RKO (cell line): ENCODE measurements around the gene SNX8.
"Not testable (repeated sequence)": the region's sequence is repeated elsewhere in the genome, so short reads cannot be mapped to it uniquely, and the experiment has no call there.

Experiments used
- DNase-seq: peaks from one replicate; pipeline ENCODE4 v3.0.0-alpha.2; 2016; ENCODE audit warnings: low spot score

Gene SNX8, protein sequence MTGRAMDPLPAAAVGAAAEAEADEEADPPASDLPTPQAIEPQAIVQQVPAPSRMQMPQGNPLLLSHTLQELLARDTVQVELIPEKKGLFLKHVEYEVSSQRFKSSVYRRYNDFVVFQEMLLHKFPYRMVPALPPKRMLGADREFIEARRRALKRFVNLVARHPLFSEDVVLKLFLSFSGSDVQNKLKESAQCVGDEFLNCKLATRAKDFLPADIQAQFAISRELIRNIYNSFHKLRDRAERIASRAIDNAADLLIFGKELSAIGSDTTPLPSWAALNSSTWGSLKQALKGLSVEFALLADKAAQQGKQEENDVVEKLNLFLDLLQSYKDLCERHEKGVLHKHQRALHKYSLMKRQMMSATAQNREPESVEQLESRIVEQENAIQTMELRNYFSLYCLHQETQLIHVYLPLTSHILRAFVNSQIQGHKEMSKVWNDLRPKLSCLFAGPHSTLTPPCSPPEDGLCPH

DNA sequence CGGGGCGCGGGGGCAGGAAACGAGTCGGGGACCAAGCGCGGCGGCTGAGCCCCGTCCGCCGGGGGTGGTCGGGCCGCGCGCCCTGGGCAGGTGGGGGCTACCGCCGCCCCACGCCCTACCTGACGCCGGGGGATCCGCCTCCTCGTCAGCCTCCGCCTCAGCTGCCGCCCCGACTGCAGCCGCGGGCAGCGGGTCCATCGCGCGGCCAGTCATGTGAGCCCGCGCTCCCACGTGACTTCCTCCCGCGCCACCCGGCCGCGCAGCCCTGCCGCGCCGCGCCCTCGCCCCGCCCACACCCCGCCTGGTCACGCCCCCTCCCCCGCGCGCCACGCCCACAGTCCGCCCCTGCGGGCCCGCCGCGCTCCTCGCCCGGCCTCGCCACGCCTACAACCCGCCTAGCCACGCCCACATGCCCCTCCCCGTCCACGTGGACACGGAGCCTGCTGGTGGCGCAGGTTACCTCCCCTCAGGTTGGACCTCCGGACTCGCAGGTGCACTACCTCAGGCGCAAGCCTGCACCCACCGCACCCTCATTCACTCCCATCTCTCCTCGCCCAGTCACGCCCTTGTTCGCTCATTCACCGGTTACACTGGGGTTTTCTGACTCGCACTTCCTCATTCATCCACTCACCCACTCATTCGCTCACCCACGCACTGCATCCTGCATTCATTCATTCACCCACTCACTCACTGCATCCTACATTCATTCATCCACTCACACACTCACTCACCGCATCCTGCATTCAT lies at the start of gene SNX8:
Gene SNX8 (minus strand): TSS at position 233 of the 747 bp plus-strand sequence. CDS start 20 bp downstream, at position 213.
- DNase-seq, result peak; percentile 84

- DNase-seq, result no peak
Measured at GRCh38 chr7:2362385-2363088, 48.3 kb upstream of the SNX8 start.

DNA sequence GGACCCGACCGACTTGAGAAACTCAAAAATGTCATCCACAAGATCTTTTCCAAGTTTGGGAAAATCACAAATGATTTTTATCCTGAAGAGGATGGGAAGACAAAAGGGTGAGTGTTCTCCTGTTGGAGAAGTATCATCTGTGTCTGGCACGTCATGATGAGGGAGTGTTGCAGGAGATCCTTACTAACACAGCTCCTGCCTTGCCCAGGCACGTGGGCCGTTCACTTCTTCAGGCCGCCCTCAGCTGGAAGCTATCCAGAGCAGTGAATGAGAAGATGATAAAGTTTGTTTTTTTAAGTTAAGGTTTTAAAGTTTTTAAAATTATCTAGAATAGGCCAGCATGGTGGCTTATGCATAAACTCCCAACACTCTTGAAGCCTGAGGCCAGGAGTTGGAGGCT lies 46.6 kb upstream of the SNX8 start:
- DNase-seq, result no peak

DNA sequence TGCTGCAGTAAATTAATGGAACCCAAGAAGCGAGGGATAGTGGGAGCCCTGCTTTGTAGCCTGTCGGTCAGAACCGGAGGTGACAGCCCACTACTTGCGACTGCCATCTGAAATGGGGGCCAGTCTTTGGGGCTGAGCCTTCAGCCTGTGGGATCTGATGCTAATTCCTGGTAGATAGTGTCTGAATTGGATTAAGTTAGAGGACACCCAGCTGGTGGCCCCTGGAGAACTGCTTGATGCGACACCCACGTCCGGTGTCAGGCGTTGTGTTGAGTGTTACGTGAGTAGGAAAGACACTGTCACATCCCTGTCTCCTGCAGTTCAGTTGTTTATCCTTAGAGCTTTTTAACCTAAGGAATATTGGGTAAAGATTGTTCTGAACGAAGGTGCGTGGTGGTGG lies 45.4 kb upstream of the SNX8 start:
- DNase-seq, result no peak

GRCh38 chr7:2358968-2359527 lies 44.8 kb upstream of the SNX8 start:
- DNase-seq, result no peak

- no peak for DNase-seq
Measured at GRCh38 chr7:2357571-2357970, 43.3 kb upstream of the SNX8 start.

- no peak for DNase-seq
Measured at GRCh38 chr7:2357165-2357564, 42.9 kb upstream of the SNX8 start.

DNA sequence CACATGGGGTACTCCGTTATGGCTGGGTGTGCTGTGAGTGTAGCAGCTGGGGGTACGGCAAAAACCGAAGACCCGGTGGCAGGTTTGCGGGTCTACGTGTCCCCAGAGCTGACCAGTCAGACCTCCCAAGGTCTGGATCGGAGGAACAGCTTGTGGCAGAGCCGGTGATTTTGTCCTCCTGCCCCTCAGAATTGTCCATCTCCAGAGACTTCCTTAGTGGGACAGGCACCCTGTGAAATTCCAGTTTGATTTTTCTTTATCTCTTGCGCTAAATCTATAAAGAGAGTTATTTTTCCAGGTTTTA lies 41.4 kb upstream of the SNX8 start:
- DNase-seq, result peak; percentile 35

DNA sequence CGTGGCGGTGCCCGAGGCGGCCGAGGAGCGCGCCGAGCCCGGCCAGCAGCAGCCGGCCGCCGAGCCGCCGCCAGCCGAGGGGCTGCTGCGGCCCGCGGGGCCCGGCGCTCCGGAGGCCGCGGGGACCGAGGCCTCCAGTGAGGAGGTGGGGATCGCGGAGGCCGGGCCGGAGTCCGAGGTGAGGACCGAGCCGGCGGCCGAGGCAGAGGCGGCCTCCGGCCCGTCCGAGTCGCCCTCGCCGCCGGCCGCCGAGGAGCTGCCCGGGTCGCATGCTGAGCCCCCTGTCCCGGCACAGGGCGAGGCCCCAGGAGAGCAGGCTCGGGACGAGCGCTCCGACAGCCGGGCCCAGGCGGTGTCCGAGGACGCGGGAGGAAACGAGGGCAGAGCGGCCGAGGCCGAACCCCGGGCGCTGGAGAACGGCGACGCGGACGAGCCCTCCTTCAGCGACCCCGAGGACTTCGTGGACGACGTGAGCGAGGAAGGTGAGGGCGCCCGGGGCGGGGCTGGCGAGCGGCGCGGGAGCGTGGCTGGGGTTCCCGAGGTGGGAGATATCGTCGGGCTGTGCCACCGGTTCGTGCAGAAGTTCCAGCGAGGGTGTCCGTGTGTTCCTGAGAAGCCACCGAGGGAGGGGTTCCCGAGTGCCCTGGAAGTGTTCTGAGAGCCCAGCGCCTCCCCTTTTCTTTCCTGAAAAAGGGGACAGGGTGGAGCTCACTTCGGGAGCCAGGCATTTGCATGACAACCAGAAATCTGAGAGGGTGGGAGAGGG lies 40.9 kb upstream of the SNX8 start:
- no peak for DNase-seq

GRCh38 chr7:2354186-2354938 lies 40.1 kb upstream of the SNX8 start, which contains the start of gene EIF3B:
Gene EIF3B, plus strand, starts transcription at chr7:2354827. Its CDS starts 95 bp downstream, at chr7:2354922.
- peak; percentile 88 for DNase-seq

DNA sequence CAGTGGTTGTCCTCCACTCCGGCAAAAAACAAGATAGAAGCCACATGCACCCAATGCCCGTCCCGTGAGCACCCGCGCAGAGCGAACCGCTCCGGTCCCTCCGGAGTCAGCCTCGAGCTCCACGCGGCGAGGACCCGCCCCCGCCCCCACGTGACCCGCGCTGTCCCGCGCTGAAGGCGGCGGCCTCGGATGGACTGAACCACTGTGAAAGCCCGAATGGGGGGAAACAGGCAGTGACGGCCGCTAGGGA lies 39.6 kb upstream of the SNX8 start:
- DNase-seq, result peak; percentile 88

DNA sequence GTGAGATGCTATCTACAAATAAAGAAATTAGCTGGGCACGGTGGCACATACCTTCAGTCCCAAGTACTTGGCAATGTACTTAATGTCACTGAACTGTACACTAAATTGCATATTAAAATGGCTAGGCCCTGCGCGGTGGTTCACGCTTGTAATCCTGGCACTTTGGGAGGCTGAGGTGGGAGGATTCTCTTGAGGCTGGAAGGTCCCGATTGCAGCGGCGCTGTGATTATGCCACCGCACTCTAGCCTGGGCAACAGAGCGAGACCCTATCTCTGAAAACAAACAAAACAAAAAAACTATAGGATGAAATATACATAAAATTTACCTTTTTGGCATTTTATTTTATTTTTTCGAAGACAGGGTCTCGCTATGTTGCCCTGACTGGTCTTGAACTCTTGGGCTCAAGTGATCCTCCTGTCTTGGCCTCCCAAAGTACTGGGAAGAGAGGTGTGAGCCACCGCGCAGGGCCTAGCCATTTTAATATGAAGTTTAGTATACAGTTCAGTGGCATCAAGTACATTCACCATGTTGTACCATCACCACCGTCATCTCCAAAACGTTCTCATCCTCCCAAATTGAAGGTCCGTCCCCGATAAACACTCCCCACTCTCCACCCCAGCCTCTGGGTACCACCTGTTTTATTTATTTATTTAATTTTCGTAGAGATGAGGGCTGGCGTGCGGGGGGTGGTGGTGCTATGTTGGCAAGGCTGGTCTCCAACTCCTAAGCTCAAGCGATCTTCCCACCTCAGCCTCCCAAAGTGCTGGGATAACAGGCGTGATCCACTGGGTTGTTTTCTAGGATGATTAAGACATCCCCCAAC lies 39.1 kb upstream of the SNX8 start:
- no peak for DNase-seq

DNA sequence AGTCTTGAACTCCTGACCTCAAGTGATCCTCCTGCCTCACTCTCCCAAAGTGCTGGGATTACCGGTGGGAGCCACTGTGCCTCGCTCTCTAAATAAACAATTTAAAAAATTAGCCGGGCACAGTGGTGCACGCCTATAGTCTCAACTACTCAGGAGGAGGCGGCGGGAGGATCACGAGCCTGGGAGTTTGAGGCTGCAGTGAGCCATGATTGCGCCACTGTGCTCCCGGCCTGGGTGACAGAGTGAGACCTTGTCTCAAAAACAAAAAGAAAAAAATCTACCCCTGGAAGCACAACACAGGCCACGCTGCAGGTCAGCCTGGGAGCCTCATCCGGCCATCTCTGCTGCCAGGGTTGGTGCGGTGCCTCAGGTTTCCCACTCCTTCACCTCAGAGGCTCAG lies 36.6 kb upstream of the SNX8 start:
- DNase-seq, result no peak

DNA sequence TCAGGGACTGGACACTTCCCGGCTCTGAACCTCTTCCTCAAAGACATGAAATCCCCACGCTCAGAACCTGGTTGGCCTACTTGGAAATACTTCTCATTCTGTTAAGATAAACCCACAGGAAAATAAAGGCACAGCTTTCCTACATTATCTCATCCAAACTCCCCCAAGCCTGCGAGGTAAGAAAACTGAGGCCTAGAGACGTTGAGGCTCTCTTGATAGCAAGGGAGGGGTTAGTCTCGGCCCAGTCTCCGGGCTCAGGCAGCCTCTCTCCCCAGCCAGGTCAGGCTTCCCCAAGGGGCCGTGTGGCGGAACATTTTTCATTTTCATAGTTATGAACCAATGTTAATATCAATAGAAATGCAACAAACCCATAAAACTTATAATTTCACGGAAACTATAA lies 35.8 kb upstream of the SNX8 start:
- DNase-seq, result no peak

- not testable (repeated sequence) for DNase-seq
Measured at GRCh38 chr7:2347351-2348063, 33.3 kb upstream of the SNX8 start.

GRCh38 chr7:2336626-2337299 lies 22.5 kb upstream of the SNX8 start:
- DNase-seq, result no peak

GRCh38 chr7:2332606-2333231 lies 18.5 kb upstream of the SNX8 start:
- DNase-seq, result not testable (repeated sequence)

- DNase-seq, result no peak
Measured at GRCh38 chr7:2331707-2332106, 17.5 kb upstream of the SNX8 start.

DNA sequence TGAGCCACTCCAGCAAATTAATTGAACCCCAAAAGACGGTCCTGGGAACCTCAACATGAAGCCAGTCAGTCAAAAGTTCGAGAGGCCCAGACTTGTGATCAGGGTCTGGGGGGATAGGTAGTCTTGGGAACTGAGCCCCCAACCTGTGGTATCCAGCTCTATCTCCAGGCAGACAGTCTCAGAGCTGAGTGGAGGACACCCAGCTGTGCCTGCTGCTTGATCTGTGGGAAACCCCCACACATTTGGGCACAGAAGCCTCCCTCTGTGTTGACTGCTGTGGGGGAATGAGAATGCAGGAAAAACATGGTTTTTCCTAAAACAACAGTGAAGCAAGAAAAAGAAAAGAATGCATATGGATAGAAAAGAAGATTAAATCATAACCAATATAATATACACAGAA lies 16.3 kb upstream of the SNX8 start:
- no peak for DNase-seq
